GM21786 (cell line): ENCODE results near the gene QPCT.
"Not testable (repeated sequence)": the region's sequence is repeated elsewhere in the genome, so short reads cannot be mapped to it uniquely, and the experiment has no call there.

Source experiments
- ATAC-seq: cut with Tn5 transposase; IDR thresholded peaks from one replicate; pipeline ENCODE4 v1.9.1; 2021; ENCODE audit not compliant: unreplicated experiment

The QPCT gene

GRCh38 chr2:37357530-37357929 is 13.1 kb downstream of the QPCT start:
- no peak for ATAC-seq

GRCh38 chr2:37358466-37358865 is 14.0 kb downstream of the QPCT start:
- ATAC-seq, result no peak

DNA sequence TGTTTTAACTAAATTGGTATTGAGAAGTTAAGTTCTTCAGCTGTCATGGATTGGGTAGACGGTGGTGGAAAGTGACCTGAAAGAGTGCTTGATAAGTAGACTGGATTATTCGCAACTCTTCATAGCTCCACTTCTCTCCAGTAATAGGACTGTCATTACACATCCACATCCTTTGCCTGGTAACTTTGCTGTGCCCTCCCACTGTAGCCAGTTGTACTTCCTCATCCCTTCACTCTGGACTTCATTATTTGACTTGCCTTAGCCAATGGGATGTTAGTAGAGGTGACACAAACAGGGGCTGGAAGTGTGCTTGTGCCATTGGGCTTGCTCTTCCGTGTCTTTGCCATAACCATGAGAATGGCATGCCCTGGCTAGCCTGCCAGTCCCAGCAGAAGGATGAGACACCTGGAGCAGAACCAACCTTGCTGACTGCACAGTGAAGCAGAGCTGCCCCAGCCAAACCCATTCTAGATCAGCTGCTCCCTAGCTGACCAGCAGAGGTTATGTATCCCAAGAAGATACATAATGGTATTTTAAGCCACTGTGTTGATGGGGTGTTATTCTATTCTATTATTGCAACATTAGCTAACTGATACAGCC is 16.9 kb downstream of the QPCT start:
- ATAC-seq, result no peak

DNA sequence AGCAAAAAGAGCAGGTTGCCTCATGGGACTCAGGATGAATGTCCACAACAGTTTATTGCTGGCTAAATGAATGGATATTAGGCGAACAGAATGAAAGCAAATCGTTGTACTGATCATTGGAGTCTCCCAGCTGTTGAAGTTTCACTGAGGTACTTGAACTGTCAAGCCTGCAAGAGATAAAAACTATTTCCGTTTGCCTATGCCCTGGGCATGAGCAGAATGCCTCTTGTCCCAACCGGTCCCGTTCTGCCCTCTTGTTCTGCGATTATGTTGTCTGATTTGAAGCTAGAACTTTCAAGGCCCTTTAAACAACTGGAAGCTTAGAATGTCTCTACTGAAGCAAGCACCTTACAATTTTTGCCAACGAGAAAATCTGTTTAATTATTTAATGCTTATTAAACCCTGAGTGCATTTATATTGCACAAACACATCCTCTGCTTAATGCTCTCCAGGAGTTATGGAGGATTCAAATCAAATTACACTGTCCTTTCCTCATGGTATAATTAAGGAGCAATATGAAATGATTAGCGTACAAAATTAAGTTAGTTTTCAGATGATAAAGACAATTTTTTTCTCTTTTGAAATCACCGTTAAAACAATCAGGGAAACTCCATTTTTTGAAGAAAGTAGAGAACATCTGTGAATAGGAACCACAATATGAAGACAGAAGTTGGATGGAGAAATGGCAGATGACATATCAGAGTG is 17.7 kb downstream of the QPCT start:
- ATAC-seq, result no peak

GRCh38 chr2:37364351-37364750 is 19.9 kb downstream of the QPCT start:
- ATAC-seq, result no peak

GRCh38 chr2:37365669-37366068 is 21.2 kb downstream of the QPCT start:
- peak; percentile 80 for ATAC-seq

- no peak for ATAC-seq
Measured at GRCh38 chr2:37366773-37367172, 22.3 kb downstream of the QPCT start.

DNA sequence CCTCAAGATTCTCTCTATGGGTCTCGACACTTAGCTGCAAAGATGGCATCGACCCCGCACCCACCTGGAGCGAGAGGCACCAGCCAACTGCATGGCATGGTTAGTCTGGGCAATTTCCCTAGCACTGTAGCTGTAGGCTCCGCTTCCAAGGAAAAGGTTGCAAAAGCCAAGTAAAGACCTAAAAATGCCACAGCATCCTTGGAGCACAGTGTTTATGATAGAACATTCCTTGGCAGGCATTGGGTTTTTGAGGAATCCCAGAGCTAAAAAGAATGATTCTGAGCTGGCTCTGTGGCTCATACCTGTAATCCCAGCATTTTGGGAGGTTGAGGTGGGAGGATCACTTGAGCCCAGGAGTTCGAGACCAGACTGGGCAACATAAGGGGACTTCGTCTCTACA is 22.9 kb downstream of the QPCT start:
- ATAC-seq, result no peak

GRCh38 chr2:37367984-37368383 is 23.6 kb downstream of the QPCT start:
- ATAC-seq, result no peak

DNA sequence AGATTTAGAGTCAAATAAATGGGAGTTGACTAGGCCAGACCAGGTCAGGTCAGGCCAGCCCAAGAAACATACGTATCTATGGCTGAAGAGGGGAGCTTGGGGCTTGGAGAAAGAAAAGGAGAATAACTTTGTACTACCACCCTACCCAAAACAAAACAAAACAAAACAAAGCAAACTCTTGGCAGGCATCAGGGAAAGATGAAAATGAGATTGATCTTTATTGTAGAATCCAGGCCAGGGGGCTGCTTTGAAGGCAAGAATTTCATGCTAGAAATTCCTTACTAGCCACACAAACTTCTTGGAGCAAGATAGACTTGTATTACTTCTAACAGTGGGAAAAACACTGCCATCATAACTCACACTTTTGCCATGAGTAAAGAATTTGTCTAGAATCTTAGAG is 26.2 kb downstream of the QPCT start:
- ATAC-seq, result no peak

GRCh38 chr2:37372000-37372399 is 27.6 kb downstream of the QPCT start:
- no peak for ATAC-seq

DNA sequence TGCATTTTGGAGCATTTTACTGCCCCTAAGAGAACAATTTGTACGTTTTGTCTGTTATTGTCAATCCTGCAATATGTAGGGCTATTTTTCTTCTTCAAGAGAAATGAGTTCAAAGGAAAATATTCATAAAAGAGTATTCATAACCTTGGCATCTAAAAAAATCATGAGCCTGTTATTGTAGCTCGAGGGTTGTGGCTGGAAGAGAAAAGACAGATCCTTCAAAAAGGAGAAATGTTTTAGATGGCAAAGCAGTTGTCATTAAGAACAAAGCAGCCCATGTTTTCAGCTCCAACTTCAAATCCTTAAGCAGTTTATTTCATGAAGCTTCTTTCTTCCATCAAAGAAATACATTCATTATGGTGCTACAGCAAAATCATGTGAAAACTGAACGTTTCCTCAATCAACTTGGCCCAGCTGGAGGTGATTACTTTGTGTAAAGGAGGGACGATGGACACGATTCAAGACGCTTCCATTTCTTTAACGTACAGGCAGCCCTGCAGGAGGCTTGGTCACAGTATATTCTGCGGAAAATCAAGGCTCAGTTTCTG is 31.4 kb downstream of the QPCT start:
- ATAC-seq, result peak; percentile 11

- peak; percentile 94 for ATAC-seq
Measured at GRCh38 chr2:37376421-37377186, 32.2 kb downstream of the QPCT start.

GRCh38 chr2:37377187-37377532 is 32.7 kb downstream of the QPCT start:
- no peak for ATAC-seq

DNA sequence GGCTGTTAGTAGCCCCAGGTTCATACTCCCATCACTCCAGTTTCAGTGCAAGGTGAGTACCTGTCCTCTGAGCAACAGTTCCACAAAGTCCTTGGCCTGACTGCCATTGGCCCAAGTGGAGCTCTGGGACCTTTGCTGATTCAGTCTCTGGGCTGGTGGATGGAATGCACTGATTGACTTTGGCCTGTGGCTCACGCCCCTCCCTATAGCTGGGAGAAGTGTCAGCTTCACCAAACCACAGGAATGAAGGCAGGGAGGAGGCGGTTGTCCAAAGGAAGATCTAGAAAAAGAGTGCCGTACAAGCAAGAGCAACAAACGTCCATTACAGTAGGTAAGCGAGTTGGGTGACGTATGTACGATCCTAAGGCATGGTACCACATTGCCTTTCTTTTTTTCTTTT is 34.0 kb downstream of the QPCT start:
- no peak for ATAC-seq

DNA sequence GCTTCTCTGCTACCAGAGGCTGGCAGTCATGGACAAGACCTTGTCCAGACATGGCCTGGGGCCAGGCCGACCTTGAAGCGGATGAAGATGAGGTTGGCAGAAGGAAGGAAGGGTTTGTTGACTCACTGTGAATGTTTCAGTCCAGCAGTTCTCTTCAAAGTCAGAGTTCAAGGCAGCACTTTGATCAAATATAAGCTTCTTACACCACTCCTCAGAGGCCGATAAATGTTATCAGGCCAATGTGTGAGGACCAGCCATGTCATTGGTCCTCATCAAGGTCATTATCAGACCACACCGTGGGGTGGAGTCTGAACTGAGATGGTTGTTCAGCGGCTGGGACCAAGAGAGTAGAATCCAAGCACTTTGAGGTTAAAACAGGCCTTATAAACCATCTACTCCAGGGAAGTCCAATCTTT is 35.5 kb downstream of the QPCT start:
- ATAC-seq, result no peak

DNA sequence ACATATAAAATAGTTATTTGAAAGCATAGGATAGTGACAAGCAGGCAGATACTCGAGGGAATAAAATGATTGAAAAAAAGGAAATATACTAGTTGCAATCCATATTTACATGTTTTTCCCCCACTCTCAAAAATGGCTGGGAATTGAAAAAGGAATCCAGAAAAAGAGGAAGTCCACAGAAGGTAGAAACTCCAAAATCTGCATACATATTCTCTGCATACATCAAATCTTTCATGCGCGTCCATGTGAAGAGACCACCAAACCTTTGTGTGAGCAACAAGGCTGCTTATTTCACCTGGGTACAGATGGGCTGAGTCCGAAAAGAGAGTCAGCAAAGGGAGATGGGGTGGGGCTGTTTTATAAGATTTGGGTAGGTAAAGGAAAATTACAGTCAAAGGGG is 36.4 kb downstream of the QPCT start:
- not testable (repeated sequence) for ATAC-seq

- not testable (repeated sequence) for ATAC-seq
Measured at GRCh38 chr2:37384261-37384660, 39.8 kb downstream of the QPCT start.

GRCh38 chr2:37387148-37387835 is 42.9 kb downstream of the QPCT start:
- no peak for ATAC-seq

GRCh38 chr2:37388074-37388473 is 43.6 kb downstream of the QPCT start:
- no peak for ATAC-seq

- ATAC-seq, result no peak
Measured at GRCh38 chr2:37389395-37389794, 45.0 kb downstream of the QPCT start.
